ENCODE results near the gene SLMAP.

Gene SLMAP

GRCh38 chr3:57855281-57855680 is 99.2 kb downstream of the SLMAP start:
- no peaks in the 10 kb centered on the region for H3K27me3 ChIP-seq (ENCODE audit: insufficient read depth, low read length, poor library complexity, severe bottlenecking)
- TF ChIP-seq CTCF (conservative IDR thresholded peaks at IDR 0.05; ENCODE audit: low read length) (no peak), EZH2phosphoT487 (IDR thresholded peaks at IDR 0.05; ENCODE audit: borderline replicate concordance) (no peak)
- H2AFZ ChIP-seq (ENCODE audit: low read length) = no peak overlapping the region
- peaks cover 30% of the 10 kb centered on the region; the same call in 1 of the 2 replicates for H3K36me3 ChIP-seq (ENCODE audit: insufficient read depth, low read length)
- H3K9me3 ChIP-seq (ENCODE audit: insufficient read depth, low read depth, low read length) = no peaks in the 10 kb centered on the region
- no peak overlapping the region for H3K4me3 ChIP-seq (ENCODE audit: low read length, poor library complexity, severe bottlenecking)
- no peaks in the 10 kb centered on the region for H3F3A ChIP-seq (ENCODE audit: low read depth)
- no peaks in the 10 kb centered on the region for H3K79me2 ChIP-seq (ENCODE audit: insufficient read depth, low read length)
- no peak overlapping the region for H3K4me2 ChIP-seq (ENCODE audit: low read depth, low read length, poor library complexity, severe bottlenecking)
- no peaks in the 10 kb centered on the region for H3K4me1 ChIP-seq (ENCODE audit: insufficient read depth, low read length, poor library complexity, severe bottlenecking)
- H4K20me1 ChIP-seq (ENCODE audit: insufficient read depth, low read length, poor library complexity, severe bottlenecking) = no peaks in the 10 kb centered on the region
- H3K9ac ChIP-seq (ENCODE audit: low read depth, low read length, poor library complexity, severe bottlenecking) = no peak overlapping the region
- H3K9me2 ChIP-seq (replicated peaks; ENCODE audit: low read depth, low read length) = no peaks in the 10 kb centered on the region

GRCh38 chr3:57855943-57856342 is 99.8 kb downstream of the SLMAP start:
- no peaks in the 10 kb centered on the region for H4K20me1 ChIP-seq (ENCODE audit: insufficient read depth, low read length, poor library complexity, severe bottlenecking)
- no peaks in the 10 kb centered on the region for H3K79me2 ChIP-seq (ENCODE audit: insufficient read depth, low read length)
- H3K4me3 ChIP-seq (ENCODE audit: low read length, poor library complexity, severe bottlenecking) = no peak overlapping the region
- H2AFZ ChIP-seq (ENCODE audit: low read length) = no peak overlapping the region
- no peaks in the 10 kb centered on the region for H3K9me2 ChIP-seq (replicated peaks; ENCODE audit: low read depth, low read length)
- no peaks in the 10 kb centered on the region for H3F3A ChIP-seq (ENCODE audit: low read depth)
- TF ChIP-seq CTCF (conservative IDR thresholded peaks at IDR 0.05; ENCODE audit: low read length) (no peak), EZH2phosphoT487 (IDR thresholded peaks at IDR 0.05; ENCODE audit: borderline replicate concordance) (no peak)
- H3K9ac ChIP-seq (ENCODE audit: low read depth, low read length, poor library complexity, severe bottlenecking) = no peak overlapping the region
- H3K4me2 ChIP-seq (ENCODE audit: low read depth, low read length, poor library complexity, severe bottlenecking) = no peak overlapping the region
- H3K4me1 ChIP-seq (ENCODE audit: insufficient read depth, low read length, poor library complexity, severe bottlenecking) = no peaks in the 10 kb centered on the region
- no peaks in the 10 kb centered on the region for H3K27me3 ChIP-seq (ENCODE audit: insufficient read depth, low read length, poor library complexity, severe bottlenecking)
- H3K36me3 ChIP-seq (ENCODE audit: insufficient read depth, low read length) = peaks cover 33% of the 10 kb centered on the region; the same call in 1 of the 2 replicates
- no peaks in the 10 kb centered on the region for H3K9me3 ChIP-seq (ENCODE audit: insufficient read depth, low read depth, low read length)

GRCh38 chr3:57856675-57857074 is 100.6 kb downstream of the SLMAP start:
- Histone ChIP-seq H3K9me2 (replicated peaks; ENCODE audit: low read depth, low read length) (no peaks in the 10 kb centered on the region), H3K4me3 (ENCODE audit: low read length, poor library complexity, severe bottlenecking) (no peak overlapping the region), H2AFZ (ENCODE audit: low read length) (no peak overlapping the region), H3K9ac (ENCODE audit: low read depth, low read length, poor library complexity, severe bottlenecking) (no peak overlapping the region), H3K79me2 (ENCODE audit: insufficient read depth, low read length) (no peaks in the 10 kb centered on the region), H3K4me1 (ENCODE audit: insufficient read depth, low read length, poor library complexity, severe bottlenecking) (no peaks in the 10 kb centered on the region), H3K9me3 (ENCODE audit: insufficient read depth, low read depth, low read length) (no peaks in the 10 kb centered on the region), H3F3A (ENCODE audit: low read depth) (no peaks in the 10 kb centered on the region), H3K36me3 (ENCODE audit: insufficient read depth, low read length) (peaks cover 32% of the 10 kb centered on the region; the same call in 1 of the 2 replicates), H4K20me1 (ENCODE audit: insufficient read depth, low read length, poor library complexity, severe bottlenecking) (no peaks in the 10 kb centered on the region), H3K27me3 (ENCODE audit: insufficient read depth, low read length, poor library complexity, severe bottlenecking) (no peaks in the 10 kb centered on the region), H3K4me2 (ENCODE audit: low read depth, low read length, poor library complexity, severe bottlenecking) (no peak overlapping the region)
- TF ChIP-seq CTCF (conservative IDR thresholded peaks at IDR 0.05; ENCODE audit: low read length) = no peak; the same call in 1 of the 2 replicates
- no peak for TF ChIP-seq EZH2phosphoT487 (IDR thresholded peaks at IDR 0.05; ENCODE audit: borderline replicate concordance)
